Liver (tissue), 9 donors: ENCODE results near the gene MAGIX. TPM values are rescaled to one million over a fixed set of nuclear protein-coding genes. Genes with fewer than 3 reads are reported as not detected.

Experiments used
- DNase-seq: peaks from one replicate; pipeline ENCODE4 v3.0.0-alpha.2; 2017; ENCODE audit warnings: low spot score
- H3K27ac ChIP-seq, 2 donors: one replicate each; pipeline ENCODE4 v1.7.0; 2013; ENCODE audit warnings: inconsistent platforms in 2 of 2, low read length in 2 of 2, control low read depth in 1 of 2, low read depth in 1 of 2, mild to moderate bottlenecking in 1 of 2
- H3K27me3 ChIP-seq, 4 donors: one replicate each; pipeline versions ENCODE4 v1.6.1 to v1.7.0; 2013; ENCODE audit warnings: low read length in 3 of 4, inconsistent platforms in 1 of 4, mild to moderate bottlenecking in 1 of 4, moderate library complexity in 1 of 4; ENCODE audit not compliant: control insufficient read depth in 4 of 4, insufficient read depth in 4 of 4
- H3K36me3 ChIP-seq, 4 donors: one replicate each; pipeline versions ENCODE4 v1.6.1 to v1.7.0; 2013; ENCODE audit warnings: low read length in 3 of 4, mild to moderate bottlenecking in 3 of 4, low read depth in 1 of 4, moderate library complexity in 1 of 4; ENCODE audit not compliant: control insufficient read depth in 4 of 4, insufficient read depth in 3 of 4
- H3K4me1 ChIP-seq, 4 donors: one replicate each; pipeline versions ENCODE4 v1.6.1 to v1.7.0; 2013; ENCODE audit warnings: low read length in 3 of 4, mild to moderate bottlenecking in 3 of 4, moderate library complexity in 1 of 4; ENCODE audit not compliant: control insufficient read depth in 4 of 4, insufficient read depth in 4 of 4
- H3K4me3 ChIP-seq, 3 donors: one replicate each; pipeline versions ENCODE4 v1.6.1 to v1.7.0; 2013; ENCODE audit warnings: low read length in 3 of 3, control low read depth in 1 of 3, low read depth in 1 of 3, mild to moderate bottlenecking in 1 of 3
- H3K9ac ChIP-seq, 2 donors: one replicate each; pipeline ENCODE4 v1.7.0; 2013; ENCODE audit warnings: low read length in 2 of 2, mild to moderate bottlenecking in 2 of 2, moderate library complexity in 2 of 2, control low read depth in 1 of 2, low read depth in 1 of 2
- H3K9me3 ChIP-seq, 4 donors: one replicate each; pipeline versions ENCODE4 v1.6.1 to v1.7.0; 2013; ENCODE audit warnings: low read length in 3 of 4; ENCODE audit not compliant: control insufficient read depth in 4 of 4
- EGR1 ChIP-seq, 2 donors: IDR thresholded peaks; 2 replicates each; pipeline ENCODE4 v1.6.1; 2016 to 2018; ENCODE audit warnings: antibody characterized with exemption in 2 of 2, low read depth in 2 of 2
- FOXA1 ChIP-seq: IDR thresholded peaks from 2 replicates; pipeline ENCODE4 v1.6.1; 2016; ENCODE audit warnings: antibody characterized with exemption
- FOXA2 ChIP-seq: IDR thresholded peaks from 2 replicates; pipeline ENCODE4 v1.6.1; 2016; ENCODE audit warnings: antibody characterized with exemption
- GABPA ChIP-seq, 2 donors: IDR thresholded peaks in 1 of 2; conservative IDR thresholded peaks in 1 of 2; 2 replicates each; pipeline ENCODE4 v1.6.1; 2016; ENCODE audit warnings: antibody characterized with exemption in 2 of 2, mild to moderate bottlenecking in 1 of 2, moderate library complexity in 1 of 2
- HNF4G ChIP-seq: IDR thresholded peaks from 2 replicates; pipeline ENCODE4 v1.6.1; 2016; ENCODE audit warnings: antibody characterized with exemption
- JUND ChIP-seq, 2 donors: IDR thresholded peaks; 2 replicates each; pipeline ENCODE4 v1.6.1; 2016; ENCODE audit warnings: antibody characterized with exemption in 2 of 2
- RAD21 ChIP-seq, 2 donors: IDR thresholded peaks; 2 replicates each; pipeline ENCODE4 v1.6.1; 2016; ENCODE audit warnings: antibody characterized with exemption in 2 of 2, mild to moderate bottlenecking in 2 of 2
- RXRA ChIP-seq, 2 donors: IDR thresholded peaks; 2 replicates each; pipeline ENCODE4 v1.6.1; 2017 to 2018; ENCODE audit warnings: antibody characterized with exemption in 2 of 2, mild to moderate bottlenecking in 1 of 2
- SP1 ChIP-seq: IDR thresholded peaks from 2 replicates; pipeline ENCODE4 v1.6.1; 2018; ENCODE audit warnings: antibody characterized with exemption, mild to moderate bottlenecking
- TAF1 ChIP-seq: conservative IDR thresholded peaks from 2 replicates; pipeline ENCODE4 v1.6.1; 2016; ENCODE audit warnings: antibody characterized with exemption, mild to moderate bottlenecking
- YY1 ChIP-seq: IDR thresholded peaks from 2 replicates; pipeline ENCODE4 v1.6.1; 2016; ENCODE audit warnings: antibody characterized with exemption, mild to moderate bottlenecking
- WGBS: extraction: QIAGEN DNeasy Blood & Tissue Kit; methylation state at CpG from one replicate; pipeline ENCODE4 v1.1.7; 2013; 5-methylcytosine and 5-hydroxymethylcytosine counted together
- polyA plus RNA-seq, 2 donors: library from polyadenylated mRNA; stranded (reverse) in 1 of 2; unstranded in 1 of 2; fragments of 200-250 nt in 1 of 2; fragments of >200 nt in 1 of 2; fragmentation: Nextera tagmentation in 1 of 2; extraction: Ambion mirVana in 1 of 2; gene quantifications; one replicate each; pipeline versions ENCODE4 v1.2.1 to v1.2.3, GENCODE V29; 2013 to 2015
- total RNA-seq, 2 donors: library from RNA; depleted of rRNA; stranded (reverse); fragments of >200 nt; gene quantifications; one replicate each; pipeline ENCODE4 v1.2.3, GENCODE V29; 2014
- TF ChIP-seq, protein P1 (sequence below): IDR thresholded peaks from 2 replicates; pipeline ENCODE4 v1.6.1; 2016; ENCODE audit warnings: antibody characterized with exemption, mild to moderate bottlenecking
- TF ChIP-seq, protein P2 (sequence below): IDR thresholded peaks from 2 replicates; pipeline ENCODE4 v1.6.1; 2016; ENCODE audit warnings: antibody characterized with exemption
- TF ChIP-seq, protein P3 (sequence below): fragments of 150-350 bp; IDR thresholded peaks from 2 replicates; pipeline ENCODE4 v1.5.1; 2017; ENCODE audit warnings: improper control_type of control experiment, low read depth, low read length; ENCODE audit not compliant: missing input control
- TF ChIP-seq, protein P4 (sequence below): IDR thresholded peaks from 2 replicates; pipeline ENCODE4 v1.6.1; 2016; ENCODE audit warnings: antibody characterized with exemption
- TF ChIP-seq, protein P5 (sequence below): IDR thresholded peaks from 2 replicates; pipeline ENCODE4 v1.6.1; 2016; ENCODE audit warnings: antibody characterized with exemption
- donor health status: healthy.
- donor health status: healthy.
- donor health status: healthy.
- donor health status: healthy.
- donor health status: healthy.

Gene MAGIX
- total RNA-seq (1 to 10 TPM; 2.9 to 6.9 TPM), polyA plus RNA-seq (10 to 100 TPM in 1 of 2 donors, 1 to 10 TPM in 1; 8.8 to 10.8 TPM)

DNA sequence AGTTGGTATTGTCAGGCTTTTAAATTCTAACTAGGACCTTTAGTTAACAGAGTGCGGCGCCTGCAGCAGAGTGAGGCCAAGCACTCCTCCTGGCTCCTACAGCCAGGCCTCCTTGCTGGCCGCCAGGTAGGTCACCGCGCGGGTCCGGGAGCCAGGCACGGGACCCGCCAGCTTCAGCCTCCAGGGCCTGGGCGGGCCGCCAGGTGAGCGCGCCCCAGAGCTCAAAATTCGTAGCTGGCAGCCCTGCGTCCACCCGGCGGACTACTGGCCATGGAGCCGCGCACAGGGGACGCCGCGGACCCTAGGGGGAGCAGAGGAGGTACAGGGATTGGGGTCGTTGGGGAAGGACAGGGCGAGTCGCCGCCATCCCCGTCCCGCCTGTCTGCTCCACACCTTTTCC is at the start of gene MAGIX:
MAGIX (plus strand) TSS at position 139 of the 400 bp plus-strand sequence; CDS start at position 271, 132 bp downstream.
- WGBS, result 34% methylated on average over 28 of the region's 28 CpGs
- Histone ChIP-seq H3K4me3 (peak within 1 kb of the TSS in 2 of 3 donors; percentile 49 to 50), H3K9ac (peak within 1 kb of the TSS in 1 of 2 donors; percentile 39), H3K27me3 (no peaks in the 10 kb centered on the region), H3K4me1 (peaks cover 0 to 4% (median 2%) of the 10 kb centered on the region in 4 donors), H3K36me3 (no peaks in the 10 kb centered on the region), H3K27ac (peak within 1 kb of the TSS; percentile 95), H3K9me3 (no peaks in the 10 kb centered on the region)
- no peak for DNase-seq
- TF ChIP-seq, protein P1, sequence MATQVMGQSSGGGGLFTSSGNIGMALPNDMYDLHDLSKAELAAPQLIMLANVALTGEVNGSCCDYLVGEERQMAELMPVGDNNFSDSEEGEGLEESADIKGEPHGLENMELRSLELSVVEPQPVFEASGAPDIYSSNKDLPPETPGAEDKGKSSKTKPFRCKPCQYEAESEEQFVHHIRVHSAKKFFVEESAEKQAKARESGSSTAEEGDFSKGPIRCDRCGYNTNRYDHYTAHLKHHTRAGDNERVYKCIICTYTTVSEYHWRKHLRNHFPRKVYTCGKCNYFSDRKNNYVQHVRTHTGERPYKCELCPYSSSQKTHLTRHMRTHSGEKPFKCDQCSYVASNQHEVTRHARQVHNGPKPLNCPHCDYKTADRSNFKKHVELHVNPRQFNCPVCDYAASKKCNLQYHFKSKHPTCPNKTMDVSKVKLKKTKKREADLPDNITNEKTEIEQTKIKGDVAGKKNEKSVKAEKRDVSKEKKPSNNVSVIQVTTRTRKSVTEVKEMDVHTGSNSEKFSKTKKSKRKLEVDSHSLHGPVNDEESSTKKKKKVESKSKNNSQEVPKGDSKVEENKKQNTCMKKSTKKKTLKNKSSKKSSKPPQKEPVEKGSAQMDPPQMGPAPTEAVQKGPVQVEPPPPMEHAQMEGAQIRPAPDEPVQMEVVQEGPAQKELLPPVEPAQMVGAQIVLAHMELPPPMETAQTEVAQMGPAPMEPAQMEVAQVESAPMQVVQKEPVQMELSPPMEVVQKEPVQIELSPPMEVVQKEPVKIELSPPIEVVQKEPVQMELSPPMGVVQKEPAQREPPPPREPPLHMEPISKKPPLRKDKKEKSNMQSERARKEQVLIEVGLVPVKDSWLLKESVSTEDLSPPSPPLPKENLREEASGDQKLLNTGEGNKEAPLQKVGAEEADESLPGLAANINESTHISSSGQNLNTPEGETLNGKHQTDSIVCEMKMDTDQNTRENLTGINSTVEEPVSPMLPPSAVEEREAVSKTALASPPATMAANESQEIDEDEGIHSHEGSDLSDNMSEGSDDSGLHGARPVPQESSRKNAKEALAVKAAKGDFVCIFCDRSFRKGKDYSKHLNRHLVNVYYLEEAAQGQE, result no peak
- TF ChIP-seq HNF4G, result no peak
- TF ChIP-seq YY1, result no peak
- no peak for TF ChIP-seq RAD21 (IDR thresholded peaks at IDR 0.05)
- no peak for TF ChIP-seq SP1
- TF ChIP-seq, protein P2, sequence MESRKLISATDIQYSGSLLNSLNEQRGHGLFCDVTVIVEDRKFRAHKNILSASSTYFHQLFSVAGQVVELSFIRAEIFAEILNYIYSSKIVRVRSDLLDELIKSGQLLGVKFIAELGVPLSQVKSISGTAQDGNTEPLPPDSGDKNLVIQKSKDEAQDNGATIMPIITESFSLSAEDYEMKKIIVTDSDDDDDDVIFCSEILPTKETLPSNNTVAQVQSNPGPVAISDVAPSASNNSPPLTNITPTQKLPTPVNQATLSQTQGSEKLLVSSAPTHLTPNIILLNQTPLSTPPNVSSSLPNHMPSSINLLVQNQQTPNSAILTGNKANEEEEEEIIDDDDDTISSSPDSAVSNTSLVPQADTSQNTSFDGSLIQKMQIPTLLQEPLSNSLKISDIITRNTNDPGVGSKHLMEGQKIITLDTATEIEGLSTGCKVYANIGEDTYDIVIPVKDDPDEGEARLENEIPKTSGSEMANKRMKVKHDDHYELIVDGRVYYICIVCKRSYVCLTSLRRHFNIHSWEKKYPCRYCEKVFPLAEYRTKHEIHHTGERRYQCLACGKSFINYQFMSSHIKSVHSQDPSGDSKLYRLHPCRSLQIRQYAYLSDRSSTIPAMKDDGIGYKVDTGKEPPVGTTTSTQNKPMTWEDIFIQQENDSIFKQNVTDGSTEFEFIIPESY, result no peak
- TF ChIP-seq, protein P3, sequence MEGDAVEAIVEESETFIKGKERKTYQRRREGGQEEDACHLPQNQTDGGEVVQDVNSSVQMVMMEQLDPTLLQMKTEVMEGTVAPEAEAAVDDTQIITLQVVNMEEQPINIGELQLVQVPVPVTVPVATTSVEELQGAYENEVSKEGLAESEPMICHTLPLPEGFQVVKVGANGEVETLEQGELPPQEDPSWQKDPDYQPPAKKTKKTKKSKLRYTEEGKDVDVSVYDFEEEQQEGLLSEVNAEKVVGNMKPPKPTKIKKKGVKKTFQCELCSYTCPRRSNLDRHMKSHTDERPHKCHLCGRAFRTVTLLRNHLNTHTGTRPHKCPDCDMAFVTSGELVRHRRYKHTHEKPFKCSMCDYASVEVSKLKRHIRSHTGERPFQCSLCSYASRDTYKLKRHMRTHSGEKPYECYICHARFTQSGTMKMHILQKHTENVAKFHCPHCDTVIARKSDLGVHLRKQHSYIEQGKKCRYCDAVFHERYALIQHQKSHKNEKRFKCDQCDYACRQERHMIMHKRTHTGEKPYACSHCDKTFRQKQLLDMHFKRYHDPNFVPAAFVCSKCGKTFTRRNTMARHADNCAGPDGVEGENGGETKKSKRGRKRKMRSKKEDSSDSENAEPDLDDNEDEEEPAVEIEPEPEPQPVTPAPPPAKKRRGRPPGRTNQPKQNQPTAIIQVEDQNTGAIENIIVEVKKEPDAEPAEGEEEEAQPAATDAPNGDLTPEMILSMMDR, result no peak
- no peak for TF ChIP-seq EGR1 (IDR thresholded peaks at IDR 0.05; ENCODE audit: low read depth in 2 of 2)
- TF ChIP-seq, protein P4, sequence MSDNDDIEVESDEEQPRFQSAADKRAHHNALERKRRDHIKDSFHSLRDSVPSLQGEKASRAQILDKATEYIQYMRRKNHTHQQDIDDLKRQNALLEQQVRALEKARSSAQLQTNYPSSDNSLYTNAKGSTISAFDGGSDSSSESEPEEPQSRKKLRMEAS, result no peak
- TF ChIP-seq JUND (IDR thresholded peaks at IDR 0.05), result no peak
- no peak for TF ChIP-seq RXRA (IDR thresholded peaks at IDR 0.05)
- TF ChIP-seq GABPA (IDR thresholded peaks at IDR 0.05 in 1 of 2, conservative IDR thresholded peaks at IDR 0.05 in 1 of 2), result no peak
- no peak for TF ChIP-seq FOXA1
- no peak for TF ChIP-seq TAF1
- no peak for TF ChIP-seq FOXA2
- TF ChIP-seq, protein P5, sequence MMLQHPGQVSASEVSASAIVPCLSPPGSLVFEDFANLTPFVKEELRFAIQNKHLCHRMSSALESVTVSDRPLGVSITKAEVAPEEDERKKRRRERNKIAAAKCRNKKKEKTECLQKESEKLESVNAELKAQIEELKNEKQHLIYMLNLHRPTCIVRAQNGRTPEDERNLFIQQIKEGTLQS, result no peak

DNA sequence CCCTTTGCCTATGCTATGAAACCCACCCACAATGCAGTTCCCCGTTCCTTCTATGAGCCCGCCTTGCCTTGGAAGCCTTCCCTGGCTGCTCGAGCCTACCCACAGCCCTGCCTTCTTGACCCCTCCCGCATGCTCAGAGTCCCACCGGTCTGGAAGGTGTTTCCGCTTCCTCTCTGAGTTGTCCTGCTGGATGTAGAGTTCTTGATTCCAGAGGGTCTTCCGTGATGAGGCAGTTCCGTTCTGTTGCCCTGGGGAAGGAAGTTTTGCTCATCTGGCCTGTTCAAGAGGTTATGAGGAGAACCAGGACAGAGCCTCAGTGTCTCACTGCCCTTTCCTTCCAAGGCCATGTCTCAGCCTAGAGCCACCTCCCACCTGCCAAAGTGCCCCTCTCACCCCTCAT is 46.5 kb upstream of the MAGIX start:
- Histone ChIP-seq H3K36me3 (peaks cover 12 to 53% (median 20%) of the 10 kb centered on the region in 4 donors), H3K9ac (no peak overlapping the region), H3K4me3 (no peak overlapping the region), H3K27ac (no peak overlapping the region), H3K9me3 (no peaks in the 10 kb centered on the region), H3K27me3 (no peaks in the 10 kb centered on the region), H3K4me1 (no peaks in the 10 kb centered on the region)
- DNase-seq, result no peak
- WGBS, result 93% methylated on average over 8 of the region's 8 CpGs
- TF ChIP-seq RXRA (IDR thresholded peaks at IDR 0.05), result no peak
- TF ChIP-seq GABPA (IDR thresholded peaks at IDR 0.05 in 1 of 2, conservative IDR thresholded peaks at IDR 0.05 in 1 of 2), result no peak
